ENCODE data around the gene GNA15.

Gene GNA15

GRCh38 chr19:3098515-3099346, 37.1 kb upstream of the GNA15 start:
- Histone ChIP-seq H3K9ac (ENCODE audit: low read depth, low read length) (peak overlapping the region; percentile 99), H3K4me2 (ENCODE audit: low read length) (peak overlapping the region; percentile 99), H3K4me1 (ENCODE audit: control insufficient read depth, insufficient read depth, low read length) (peaks cover 49% of the 10 kb centered on the region), H3K9me3 (replicated peaks; ENCODE audit: low read length) (no peaks in the 10 kb centered on the region), H3K4me3 (ENCODE audit: low read length) (peak overlapping the region; percentile 100), H3K36me3 (ENCODE audit: insufficient read depth, low read length) (no peaks in the 10 kb centered on the region), H3K27me3 (ENCODE audit: control insufficient read depth, insufficient read depth, low read length) (no peaks in the 10 kb centered on the region)

GRCh38 chr19:3099347-3100145, 36.3 kb upstream of the GNA15 start:
- Histone ChIP-seq H3K4me1 (ENCODE audit: control insufficient read depth, insufficient read depth, low read length) (peaks cover 49% of the 10 kb centered on the region), H3K4me3 (ENCODE audit: low read length) (peak overlapping the region; percentile 100), H3K9ac (ENCODE audit: low read depth, low read length) (peak overlapping the region; percentile 99), H3K4me2 (ENCODE audit: low read length) (peak overlapping the region; percentile 99), H3K36me3 (ENCODE audit: insufficient read depth, low read length) (no peaks in the 10 kb centered on the region), H3K27me3 (ENCODE audit: control insufficient read depth, insufficient read depth, low read length) (no peaks in the 10 kb centered on the region), H3K9me3 (replicated peaks; ENCODE audit: low read length) (no peaks in the 10 kb centered on the region)

GRCh38 chr19:3100331-3100730, 35.5 kb upstream of the GNA15 start:
- Histone ChIP-seq H3K4me3 (ENCODE audit: low read length) (no peak overlapping the region), H3K9me3 (replicated peaks; ENCODE audit: low read length) (no peaks in the 10 kb centered on the region), H3K27me3 (ENCODE audit: control insufficient read depth, insufficient read depth, low read length) (no peaks in the 10 kb centered on the region), H3K36me3 (ENCODE audit: insufficient read depth, low read length) (no peaks in the 10 kb centered on the region), H3K4me1 (ENCODE audit: control insufficient read depth, insufficient read depth, low read length) (peaks cover 49% of the 10 kb centered on the region), H3K9ac (ENCODE audit: low read depth, low read length) (no peak overlapping the region), H3K4me2 (ENCODE audit: low read length) (no peak overlapping the region)

- Histone ChIP-seq H3K9me3 (replicated peaks; ENCODE audit: low read length) (no peaks in the 10 kb centered on the region), H3K4me1 (ENCODE audit: control insufficient read depth, insufficient read depth, low read length) (peaks cover 43% of the 10 kb centered on the region), H3K4me3 (ENCODE audit: low read length) (no peak overlapping the region), H3K4me2 (ENCODE audit: low read length) (no peak overlapping the region), H3K27me3 (ENCODE audit: control insufficient read depth, insufficient read depth, low read length) (no peaks in the 10 kb centered on the region), H3K9ac (ENCODE audit: low read depth, low read length) (no peak overlapping the region), H3K36me3 (ENCODE audit: insufficient read depth, low read length) (no peaks in the 10 kb centered on the region)
Measured at GRCh38 chr19:3100747-3101730, 34.8 kb upstream of the GNA15 start.

GRCh38 chr19:3102239-3103140, 33.3 kb upstream of the GNA15 start:
- Histone ChIP-seq H3K9ac (ENCODE audit: low read depth, low read length) (no peak overlapping the region), H3K4me2 (ENCODE audit: low read length) (no peak overlapping the region), H3K36me3 (ENCODE audit: insufficient read depth, low read length) (no peaks in the 10 kb centered on the region), H3K4me3 (ENCODE audit: low read length) (no peak overlapping the region), H3K9me3 (replicated peaks; ENCODE audit: low read length) (no peaks in the 10 kb centered on the region), H3K4me1 (ENCODE audit: control insufficient read depth, insufficient read depth, low read length) (peaks cover 28% of the 10 kb centered on the region), H3K27me3 (ENCODE audit: control insufficient read depth, insufficient read depth, low read length) (no peaks in the 10 kb centered on the region)

GRCh38 chr19:3104708-3104983, 31.2 kb upstream of the GNA15 start:
- Histone ChIP-seq H3K4me3 (ENCODE audit: low read length) (no peak overlapping the region), H3K36me3 (ENCODE audit: insufficient read depth, low read length) (no peaks in the 10 kb centered on the region), H3K4me2 (ENCODE audit: low read length) (no peak overlapping the region), H3K4me1 (ENCODE audit: control insufficient read depth, insufficient read depth, low read length) (peaks cover 10% of the 10 kb centered on the region), H3K9ac (ENCODE audit: low read depth, low read length) (no peak overlapping the region), H3K9me3 (replicated peaks; ENCODE audit: low read length) (no peaks in the 10 kb centered on the region), H3K27me3 (ENCODE audit: control insufficient read depth, insufficient read depth, low read length) (no peaks in the 10 kb centered on the region)

- H3K9ac ChIP-seq (ENCODE audit: low read depth, low read length), result no peak overlapping the region
- no peak overlapping the region for H3K4me2 ChIP-seq (ENCODE audit: low read length)
- H3K27me3 ChIP-seq (ENCODE audit: control insufficient read depth, insufficient read depth, low read length), result no peaks in the 10 kb centered on the region
- no peaks in the 10 kb centered on the region for H3K36me3 ChIP-seq (ENCODE audit: insufficient read depth, low read length)
- no peaks in the 10 kb centered on the region for H3K9me3 ChIP-seq (replicated peaks; ENCODE audit: low read length)
- H3K4me1 ChIP-seq (ENCODE audit: control insufficient read depth, insufficient read depth, low read length), result peaks cover 5% of the 10 kb centered on the region
- no peak overlapping the region for H3K4me3 ChIP-seq (ENCODE audit: low read length)
Measured at GRCh38 chr19:3105641-3106508, 30.0 kb upstream of the GNA15 start.

GRCh38 chr19:3106509-3107141, 29.2 kb upstream of the GNA15 start:
- H3K9ac ChIP-seq (ENCODE audit: low read depth, low read length), result no peak overlapping the region
- H3K36me3 ChIP-seq (ENCODE audit: insufficient read depth, low read length), result peaks cover 6% of the 10 kb centered on the region
- no peaks in the 10 kb centered on the region for H3K4me1 ChIP-seq (ENCODE audit: control insufficient read depth, insufficient read depth, low read length)
- no peak overlapping the region for H3K4me3 ChIP-seq (ENCODE audit: low read length)
- no peak overlapping the region for H3K4me2 ChIP-seq (ENCODE audit: low read length)
- H3K9me3 ChIP-seq (replicated peaks; ENCODE audit: low read length), result no peaks in the 10 kb centered on the region
- H3K27me3 ChIP-seq (ENCODE audit: control insufficient read depth, insufficient read depth, low read length), result no peaks in the 10 kb centered on the region

GRCh38 chr19:3107658-3108057, 28.2 kb upstream of the GNA15 start:
- no peak overlapping the region for H3K4me3 ChIP-seq (ENCODE audit: low read length)
- H3K9ac ChIP-seq (ENCODE audit: low read depth, low read length), result no peak overlapping the region
- no peak overlapping the region for H3K4me2 ChIP-seq (ENCODE audit: low read length)
- peaks cover 10% of the 10 kb centered on the region for H3K36me3 ChIP-seq (ENCODE audit: insufficient read depth, low read length)
- no peaks in the 10 kb centered on the region for H3K27me3 ChIP-seq (ENCODE audit: control insufficient read depth, insufficient read depth, low read length)
- H3K4me1 ChIP-seq (ENCODE audit: control insufficient read depth, insufficient read depth, low read length), result no peaks in the 10 kb centered on the region
- H3K9me3 ChIP-seq (replicated peaks; ENCODE audit: low read length), result no peaks in the 10 kb centered on the region
